Peyer's patch (tissue), 4 donors: ENCODE data around the gene ATP10A.

Experiments used
- POLR2A ChIP-seq, 2 donors: fragments of 450-650 bp; IDR thresholded peaks; one replicate each; pipeline ENCODE4 v1.5.1; 2017; ENCODE audit warnings: antibody characterized with exemption in 2 of 2, mild to moderate bottlenecking in 2 of 2, moderate library complexity in 2 of 2
- TF ChIP-seq, protein P1 (sequence below), 6 experiments: fragments of 450-650 bp in 4 of 6; fragments of 200-600 bp in 2 of 6; sonication (generic) in 1 of 6; IDR thresholded peaks; one replicate each; pipeline ENCODE4 v1.5.1; 2017 to 2019; ENCODE audit warnings: antibody characterized with exemption in 6 of 6, mild to moderate bottlenecking in 3 of 6, moderate library complexity in 1 of 6

DNA sequence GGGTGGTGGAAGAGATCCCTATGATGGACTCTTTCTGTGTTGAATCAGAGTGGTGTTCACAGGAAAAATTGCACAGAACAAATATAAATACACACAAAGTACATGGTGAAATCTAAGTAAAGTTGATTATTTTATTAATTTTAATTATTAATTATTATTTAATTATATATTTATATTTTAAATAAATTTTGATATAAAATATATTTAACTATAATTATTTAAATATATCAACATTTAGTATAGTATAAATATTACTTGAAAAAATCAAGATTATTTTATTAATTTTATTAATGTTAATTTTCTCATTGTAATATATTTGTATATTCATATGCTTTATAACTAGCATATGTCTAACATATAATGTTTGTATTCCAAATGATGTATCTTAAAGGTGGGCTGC is 11.3 kb upstream of the ATP10A start:
- TF ChIP-seq, protein P1, sequence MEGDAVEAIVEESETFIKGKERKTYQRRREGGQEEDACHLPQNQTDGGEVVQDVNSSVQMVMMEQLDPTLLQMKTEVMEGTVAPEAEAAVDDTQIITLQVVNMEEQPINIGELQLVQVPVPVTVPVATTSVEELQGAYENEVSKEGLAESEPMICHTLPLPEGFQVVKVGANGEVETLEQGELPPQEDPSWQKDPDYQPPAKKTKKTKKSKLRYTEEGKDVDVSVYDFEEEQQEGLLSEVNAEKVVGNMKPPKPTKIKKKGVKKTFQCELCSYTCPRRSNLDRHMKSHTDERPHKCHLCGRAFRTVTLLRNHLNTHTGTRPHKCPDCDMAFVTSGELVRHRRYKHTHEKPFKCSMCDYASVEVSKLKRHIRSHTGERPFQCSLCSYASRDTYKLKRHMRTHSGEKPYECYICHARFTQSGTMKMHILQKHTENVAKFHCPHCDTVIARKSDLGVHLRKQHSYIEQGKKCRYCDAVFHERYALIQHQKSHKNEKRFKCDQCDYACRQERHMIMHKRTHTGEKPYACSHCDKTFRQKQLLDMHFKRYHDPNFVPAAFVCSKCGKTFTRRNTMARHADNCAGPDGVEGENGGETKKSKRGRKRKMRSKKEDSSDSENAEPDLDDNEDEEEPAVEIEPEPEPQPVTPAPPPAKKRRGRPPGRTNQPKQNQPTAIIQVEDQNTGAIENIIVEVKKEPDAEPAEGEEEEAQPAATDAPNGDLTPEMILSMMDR (IDR thresholded peaks at IDR 0.05) = no peak
- TF ChIP-seq POLR2A (IDR thresholded peaks at IDR 0.05) = no peak
